ENCODE data around the gene SMARCA4. TPM values are rescaled to one million over a fixed set of nuclear protein-coding genes. Genes with fewer than 3 reads are reported as not detected.
"Not testable (repeated sequence)": the region's sequence is repeated elsewhere in the genome, so short reads cannot be mapped to it uniquely, and the experiment has no call there.

SMARCA4 gene
- polyA plus RNA-seq, 6 donors from 2014 or later, result 4.1 to 21.9 (median 7.2) TPM

GRCh38 chr19:11102944-11103343 is 142.1 kb downstream of the SMARCA4 start:
- H3K27me3 Mint-ChIP-seq, result peaks cover 8 to 37% (median 26%) of the 10 kb centered on the region in 3 donors
- H3K4me3 Mint-ChIP-seq, result no peak overlapping the region
- H3K4me1 Mint-ChIP-seq, result no peaks in the 10 kb centered on the region
- no peak overlapping the region for H3K27ac Mint-ChIP-seq
- DNase-seq (no peak), ATAC-seq (ENCODE audit: low read depth in 2 of 2) (no peak)
- peaks cover 4 to 19% (median 7%) of the 10 kb centered on the region in 7 donors for H3K9me3 Mint-ChIP-seq
- H3K36me3 Mint-ChIP-seq, result peaks cover 6 to 8% of the 10 kb centered on the region in 2 donors

GRCh38 chr19:11103667-11104066 is 142.8 kb downstream of the SMARCA4 start:
- Mint-ChIP-seq H3K27me3 (peaks cover 8 to 37% (median 26%) of the 10 kb centered on the region in 3 donors), H3K9me3 (peaks cover 4 to 18% (median 6%) of the 10 kb centered on the region in 7 donors)
- H3K4me1 Mint-ChIP-seq; ATAC-seq (ENCODE audit: low read depth in 2 of 2); DNase-seq; H3K4me3 Mint-ChIP-seq; H3K27ac Mint-ChIP-seq; H3K36me3 Mint-ChIP-seq: not testable (repeated sequence)

- no peak overlapping the region for H3K27ac Mint-ChIP-seq
Observed at GRCh38 chr19:11105014-11105636, 144.3 kb downstream of the SMARCA4 start.

GRCh38 chr19:11106477-11106876 is 145.6 kb downstream of the SMARCA4 start:
- H3K4me1 Mint-ChIP-seq, result no peaks in the 10 kb centered on the region
- peak overlapping the region in 1 of 8 donors; percentile 47 for H3K4me3 Mint-ChIP-seq
- H3K9me3 Mint-ChIP-seq, result no peaks in the 10 kb centered on the region

More at GRCh38 chr19:11105014-11105636, 144.3 kb downstream of the SMARCA4 start:
- ATAC-seq (ENCODE audit: low read depth in 2 of 2) (no peak), DNase-seq (no peak)
- Mint-ChIP-seq H3K4me3 (no peak overlapping the region), H3K9me3 (peaks cover 0 to 5% (median under 1%) of the 10 kb centered on the region in 7 donors), H3K36me3 (peaks cover 0 to 3% of the 10 kb centered on the region in 2 donors), H3K27me3 (peaks cover 3 to 24% (median 19%) of the 10 kb centered on the region in 3 donors), H3K4me1 (no peaks in the 10 kb centered on the region)

GRCh38 chr19:11108746-11109145 is 147.9 kb downstream of the SMARCA4 start:
- no peak overlapping the region for H3K27ac Mint-ChIP-seq
- no peaks in the 10 kb centered on the region for H3K9me3 Mint-ChIP-seq
- no peak overlapping the region for H3K4me3 Mint-ChIP-seq
- peaks cover 0 to 6% of the 10 kb centered on the region in 2 donors for H3K36me3 Mint-ChIP-seq
- ATAC-seq (ENCODE audit: low read depth in 2 of 2) (no peak), DNase-seq (no peak)
- H3K4me1 Mint-ChIP-seq, result peaks cover 0 to 3% (median 0%) of the 10 kb centered on the region in 3 donors
- peaks cover 7 to 18% (median 8%) of the 10 kb centered on the region in 3 donors for H3K27me3 Mint-ChIP-seq

More at GRCh38 chr19:11106477-11106876, 145.6 kb downstream of the SMARCA4 start:
- DNase-seq (no peak), ATAC-seq (ENCODE audit: low read depth in 2 of 2) (no peak)
- Mint-ChIP-seq H3K27me3 (peaks cover 0 to 16% (median 16%) of the 10 kb centered on the region in 3 donors), H3K27ac (no peak overlapping the region), H3K36me3 (no peaks in the 10 kb centered on the region)

- no peak overlapping the region for H3K4me3 Mint-ChIP-seq
- peaks cover 6 to 8% (median 7%) of the 10 kb centered on the region in 3 donors for H3K27me3 Mint-ChIP-seq
- peaks cover 0 to 6% of the 10 kb centered on the region in 2 donors for H3K36me3 Mint-ChIP-seq
- H3K9me3 Mint-ChIP-seq, result no peaks in the 10 kb centered on the region
- peaks cover 0 to 3% (median 0%) of the 10 kb centered on the region in 3 donors for H3K4me1 Mint-ChIP-seq
- DNase-seq (no peak), ATAC-seq (ENCODE audit: low read depth in 2 of 2) (no peak)
- no peak overlapping the region for H3K27ac Mint-ChIP-seq
Observed at GRCh38 chr19:11111117-11111770, 150.4 kb downstream of the SMARCA4 start.

- Mint-ChIP-seq H3K4me1 (peaks cover 0 to 3% (median 0%) of the 10 kb centered on the region in 3 donors), H3K27ac (no peak overlapping the region), H3K36me3 (peaks cover 0 to 6% of the 10 kb centered on the region in 2 donors), H3K27me3 (peaks cover 6 to 8% (median 7%) of the 10 kb centered on the region in 3 donors), H3K4me3 (no peak overlapping the region), H3K9me3 (no peaks in the 10 kb centered on the region)
- DNase-seq (no peak), ATAC-seq (ENCODE audit: low read depth in 2 of 2) (no peak)
Observed at GRCh38 chr19:11111771-11112144, 150.9 kb downstream of the SMARCA4 start.

Other genes with a start within 250 kb of the SMARCA4 start
- 100 to 1,000 TPM in 1 of 6 donors, 10 to 100 TPM in 5; 53.6 to 111 (median 63.0) TPM for gene DNM2, start 243.0 kb upstream of the SMARCA4 start, polyA plus RNA-seq (ENCODE audit: low read depth in 6 of 6)
- 10 to 100 TPM; 17.4 to 25.8 (median 22.3) TPM for gene TMED1, start 124.8 kb upstream of the SMARCA4 start, polyA plus RNA-seq (ENCODE audit: low read depth in 6 of 6)
- 1 to 10 TPM; 1.5 to 5.3 (median 1.9) TPM for gene C19orf38, start 112.6 kb upstream of the SMARCA4 start, polyA plus RNA-seq (ENCODE audit: low read depth in 6 of 6)
- gene CARM1, start 89.5 kb upstream of the SMARCA4 start, polyA plus RNA-seq (ENCODE audit: low read depth in 6 of 6), result under 1 TPM; 0.37 to 0.75 (median 0.63) TPM
- gene YIPF2, start 32.4 kb upstream of the SMARCA4 start, polyA plus RNA-seq (ENCODE audit: low read depth in 6 of 6), result 10 to 100 TPM in 2 of 6 donors, 1 to 10 TPM in 4; 3.7 to 18.5 (median 7.4) TPM
- gene TIMM29, start 32.2 kb upstream of the SMARCA4 start, polyA plus RNA-seq (ENCODE audit: low read depth in 6 of 6), result 10 to 100 TPM in 5 of 6 donors, 1 to 10 TPM in 1; 4.3 to 24.0 (median 17.9) TPM
- gene LDLR, start 128.4 kb downstream of the SMARCA4 start, polyA plus RNA-seq (ENCODE audit: low read depth in 6 of 6), result 1 to 10 TPM in 3 of 6 donors, under 1 TPM in 3; 0.35 to 2.6 (median 1.0) TPM
- gene SPC24, start 194.8 kb downstream of the SMARCA4 start, polyA plus RNA-seq (ENCODE audit: low read depth in 6 of 6), result not detected
- gene KANK2, start 236.5 kb downstream of the SMARCA4 start, polyA plus RNA-seq (ENCODE audit: low read depth in 6 of 6), result under 1 TPM in 3 of 6 donors, not detected in 3; 0.09 to 0.57 (median 0.19) TPM